NCI-H2227 (cell line): ENCODE measurements around the gene TMEM151A.

Experiments used
- DNase-seq: peaks from one replicate; lab custom pipeline; 2025; ENCODE audit not compliant: unreplicated experiment; lab: John Stamatoyannopoulos, UW

TMEM151A gene

GRCh38 chr11:66334605-66335442 lies 43.1 kb downstream of the TMEM151A start:
- DNase-seq: no peak

- DNase-seq: no peak
These were observed 44.0 kb downstream of the TMEM151A start for GRCh38 chr11:66335531-66336233.

- DNase-seq: peak; percentile 63
These were observed 44.8 kb downstream of the TMEM151A start, which contains the start of gene RIN1 for GRCh38 chr11:66336234-66337102. TSS of gene RIN1 (minus strand) at chr11:66336434. CDS start at chr11:66336402, 32 bp downstream.

- DNase-seq: no peak
These were observed 45.6 kb downstream of the TMEM151A start for GRCh38 chr11:66337103-66337899.

GRCh38 chr11:66338276-66339161 lies 46.8 kb downstream of the TMEM151A start:
- DNase-seq: no peak

- no peak for DNase-seq
These were observed 47.5 kb downstream of the TMEM151A start for GRCh38 chr11:66339162-66339675.

- no peak for DNase-seq
These were observed 48.2 kb downstream of the TMEM151A start for GRCh38 chr11:66339686-66340483.

GRCh38 chr11:66340596-66341501 lies 49.2 kb downstream of the TMEM151A start:
- DNase-seq: no peak

GRCh38 chr11:66341502-66342126 lies 49.9 kb downstream of the TMEM151A start:
- DNase-seq: no peak

GRCh38 chr11:66343176-66343575 lies 51.5 kb downstream of the TMEM151A start:
- no peak for DNase-seq

GRCh38 chr11:66344550-66345315 lies 53.0 kb downstream of the TMEM151A start, which contains the start of gene BRMS1:
TSS of gene BRMS1 (minus strand) at chr11:66345104. CDS start at chr11:66342234, 2,870 bp downstream.
- peak; percentile 98 for DNase-seq

GRCh38 chr11:66345316-66345649 lies 53.6 kb downstream of the TMEM151A start:
- DNase-seq: no peak
